Choroid plexus epithelial cell (primary cell): Measurements from ENCODE around the gene DCDC2C.

Experiments used
- DNase-seq: peaks from one replicate; pipeline ENCODE4 v3.0.0-alpha.2; 2010; ENCODE audit warnings: low read depth
- H3K4me3 ChIP-seq: 2 replicates; pipeline ENCODE4 v1.5.1; 2011; ENCODE audit warnings: low read depth, mild to moderate bottlenecking, control low read depth, low read length, moderate library complexity
- CTCF ChIP-seq: conservative IDR thresholded peaks from 2 replicates; pipeline ENCODE4 v1.5.1; 2011; ENCODE audit warnings: low read depth, mild to moderate bottlenecking, control low read depth, inconsistent platforms, low read length, moderate library complexity

DCDC2C gene

GRCh38 chr2:3753561-3753960 lies 50.2 kb downstream of the DCDC2C start:
- H3K4me3 ChIP-seq, result no peak overlapping the region
- DNase-seq, result no peak
- TF ChIP-seq CTCF, result no peak

GRCh38 chr2:3754280-3754679 lies 50.9 kb downstream of the DCDC2C start:
- peak; percentile 31 for TF ChIP-seq CTCF
- no peak overlapping the region for H3K4me3 ChIP-seq
- DNase-seq, result no peak

GRCh38 chr2:3754795-3755194 lies 51.4 kb downstream of the DCDC2C start:
- DNase-seq, result no peak
- TF ChIP-seq CTCF, result no peak
- H3K4me3 ChIP-seq, result no peak overlapping the region

- no peak overlapping the region for H3K4me3 ChIP-seq
- DNase-seq, result no peak
- no peak for TF ChIP-seq CTCF
Measured at GRCh38 chr2:3755277-3755676, 51.9 kb downstream of the DCDC2C start.

GRCh38 chr2:3756306-3756705 lies 52.9 kb downstream of the DCDC2C start:
- no peak for TF ChIP-seq CTCF
- no peak for DNase-seq
- H3K4me3 ChIP-seq, result no peak overlapping the region

GRCh38 chr2:3758906-3759305 lies 55.5 kb downstream of the DCDC2C start:
- no peak overlapping the region for H3K4me3 ChIP-seq
- DNase-seq, result no peak
- TF ChIP-seq CTCF, result no peak

GRCh38 chr2:3759331-3759730 lies 56.0 kb downstream of the DCDC2C start:
- no peak overlapping the region for H3K4me3 ChIP-seq
- TF ChIP-seq CTCF, result no peak
- no peak for DNase-seq
